Ascending aorta (tissue), 2 donors: ENCODE results near the gene ZNF770. TPM values are rescaled to one million over a fixed set of nuclear protein-coding genes. Genes with fewer than 3 reads are reported as not detected.

Experiments used
- DNase-seq, 2 donors: peaks; one replicate each; pipeline ENCODE4 v3.0.0-alpha.2; 2019; ENCODE audit warnings: low spot score in 2 of 2
- H3K27ac ChIP-seq, 2 donors: fragments of 200-600 bp; sonication (generic); one replicate each; pipeline ENCODE4 v1.5.1; 2016 to 2017; ENCODE audit warnings: mild to moderate bottlenecking in 1 of 2
- H3K27me3 ChIP-seq: fragments of 200-600 bp; sonication (generic); one replicate; pipeline ENCODE4 v1.5.1; 2017
- H3K36me3 ChIP-seq, 2 donors: fragments of 200-600 bp; sonication (generic); one replicate each; pipeline ENCODE4 v1.5.1; 2016
- H3K4me1 ChIP-seq, 2 donors: fragments of 200-600 bp; sonication (generic); one replicate each; pipeline ENCODE4 v1.5.1; 2016 to 2017; ENCODE audit warnings: mild to moderate bottlenecking in 1 of 2
- H3K4me3 ChIP-seq, 2 donors: fragments of 200-600 bp; sonication (generic); one replicate each; pipeline ENCODE4 v1.5.1; 2016 to 2017; ENCODE audit warnings: mild to moderate bottlenecking in 1 of 2
- H3K9me3 ChIP-seq, 2 donors: fragments of 200-600 bp; sonication (generic); one replicate each; pipeline ENCODE4 v1.5.1; 2016
- intact Hi-C: fragments of 100-400 bp; cut with DNase I; formaldehyde crosslinking; loops from one replicate; pipeline ENCODE4 v1.15.1; 2023
- total RNA-seq: library from RNA; depleted of rRNA; stranded (reverse); fragments of >200 nt; gene quantifications from one replicate; pipeline ENCODE4 v1.1.0, GENCODE V29; 2016
- TF ChIP-seq, protein P1 (sequence below), 3 experiments: fragments of 200-600 bp in 2 of 3; fragments of 450-650 bp in 1 of 3; sonication (generic) in 2 of 3; IDR thresholded peaks; one replicate each; pipeline ENCODE4 v1.5.1; 2016 to 2019; ENCODE audit warnings: antibody characterized with exemption in 3 of 3, mild to moderate bottlenecking in 1 of 3, moderate library complexity in 1 of 3

The ZNF770 gene, protein sequence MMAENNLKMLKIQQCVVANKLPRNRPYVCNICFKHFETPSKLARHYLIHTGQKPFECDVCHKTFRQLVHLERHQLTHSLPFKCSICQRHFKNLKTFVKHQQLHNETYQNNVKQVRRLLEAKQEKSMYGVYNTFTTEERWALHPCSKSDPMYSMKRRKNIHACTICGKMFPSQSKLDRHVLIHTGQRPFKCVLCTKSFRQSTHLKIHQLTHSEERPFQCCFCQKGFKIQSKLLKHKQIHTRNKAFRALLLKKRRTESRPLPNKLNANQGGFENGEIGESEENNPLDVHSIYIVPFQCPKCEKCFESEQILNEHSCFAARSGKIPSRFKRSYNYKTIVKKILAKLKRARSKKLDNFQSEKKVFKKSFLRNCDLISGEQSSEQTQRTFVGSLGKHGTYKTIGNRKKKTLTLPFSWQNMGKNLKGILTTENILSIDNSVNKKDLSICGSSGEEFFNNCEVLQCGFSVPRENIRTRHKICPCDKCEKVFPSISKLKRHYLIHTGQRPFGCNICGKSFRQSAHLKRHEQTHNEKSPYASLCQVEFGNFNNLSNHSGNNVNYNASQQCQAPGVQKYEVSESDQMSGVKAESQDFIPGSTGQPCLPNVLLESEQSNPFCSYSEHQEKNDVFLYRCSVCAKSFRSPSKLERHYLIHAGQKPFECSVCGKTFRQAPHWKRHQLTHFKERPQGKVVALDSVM
- 87.7 TPM for total RNA-seq

GRCh38 chr15:34988027-34988902, at the start of gene ZNF770:
Gene ZNF770 (minus strand): TSS chr15:34988287. CDS start chr15:34983434, 4,853 bp downstream.
- TF ChIP-seq, protein P1, sequence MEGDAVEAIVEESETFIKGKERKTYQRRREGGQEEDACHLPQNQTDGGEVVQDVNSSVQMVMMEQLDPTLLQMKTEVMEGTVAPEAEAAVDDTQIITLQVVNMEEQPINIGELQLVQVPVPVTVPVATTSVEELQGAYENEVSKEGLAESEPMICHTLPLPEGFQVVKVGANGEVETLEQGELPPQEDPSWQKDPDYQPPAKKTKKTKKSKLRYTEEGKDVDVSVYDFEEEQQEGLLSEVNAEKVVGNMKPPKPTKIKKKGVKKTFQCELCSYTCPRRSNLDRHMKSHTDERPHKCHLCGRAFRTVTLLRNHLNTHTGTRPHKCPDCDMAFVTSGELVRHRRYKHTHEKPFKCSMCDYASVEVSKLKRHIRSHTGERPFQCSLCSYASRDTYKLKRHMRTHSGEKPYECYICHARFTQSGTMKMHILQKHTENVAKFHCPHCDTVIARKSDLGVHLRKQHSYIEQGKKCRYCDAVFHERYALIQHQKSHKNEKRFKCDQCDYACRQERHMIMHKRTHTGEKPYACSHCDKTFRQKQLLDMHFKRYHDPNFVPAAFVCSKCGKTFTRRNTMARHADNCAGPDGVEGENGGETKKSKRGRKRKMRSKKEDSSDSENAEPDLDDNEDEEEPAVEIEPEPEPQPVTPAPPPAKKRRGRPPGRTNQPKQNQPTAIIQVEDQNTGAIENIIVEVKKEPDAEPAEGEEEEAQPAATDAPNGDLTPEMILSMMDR (IDR thresholded peaks at IDR 0.05), result no peak
- H3K27me3 ChIP-seq, result no peaks in the 10 kb centered on the region
- intact Hi-C loops, result loop anchor here (1.0 to 5.0 kb wide), 4 partner anchors 19 to 1589 kb away; partner anchors contain the start of genes AQR, CDIN1, EMC7 and PGBD4
- H3K4me1 ChIP-seq, result peaks cover 0 to 24% of the 10 kb centered on the region in 2 donors
- peak in 1 of 2 donors; percentile 86 for DNase-seq
- H3K4me3 ChIP-seq, result peak within 1 kb of the TSS; percentile 71 to 85
- peak within 1 kb of the TSS; percentile 95 to 97 for H3K27ac ChIP-seq
- H3K9me3 ChIP-seq, result no peaks in the 10 kb centered on the region
- no peaks in the 10 kb centered on the region for H3K36me3 ChIP-seq

GRCh38 chr15:35028235-35028984, 40.3 kb upstream of the ZNF770 start:
- DNase-seq, result no peak
- H3K4me3 ChIP-seq, result no peak overlapping the region
- H3K27me3 ChIP-seq, result no peaks in the 10 kb centered on the region
- TF ChIP-seq, protein P1 (IDR thresholded peaks at IDR 0.05), result no peak
- H3K36me3 ChIP-seq, result no peaks in the 10 kb centered on the region
- H3K4me1 ChIP-seq, result no peaks in the 10 kb centered on the region
- no peak overlapping the region for H3K27ac ChIP-seq
- H3K9me3 ChIP-seq, result no peaks in the 10 kb centered on the region
- intact Hi-C loops, result no loop called here

GRCh38 chr15:35023804-35024203, 35.7 kb upstream of the ZNF770 start:
- no peak overlapping the region for H3K27ac ChIP-seq
- H3K27me3 ChIP-seq, result no peaks in the 10 kb centered on the region
- no peak overlapping the region for H3K4me3 ChIP-seq
- intact Hi-C loops, result no loop called here
- no peaks in the 10 kb centered on the region for H3K4me1 ChIP-seq
- H3K36me3 ChIP-seq, result no peaks in the 10 kb centered on the region
- TF ChIP-seq, protein P1 (IDR thresholded peaks at IDR 0.05), result no peak
- no peak for DNase-seq
- H3K9me3 ChIP-seq, result no peaks in the 10 kb centered on the region

DNA sequence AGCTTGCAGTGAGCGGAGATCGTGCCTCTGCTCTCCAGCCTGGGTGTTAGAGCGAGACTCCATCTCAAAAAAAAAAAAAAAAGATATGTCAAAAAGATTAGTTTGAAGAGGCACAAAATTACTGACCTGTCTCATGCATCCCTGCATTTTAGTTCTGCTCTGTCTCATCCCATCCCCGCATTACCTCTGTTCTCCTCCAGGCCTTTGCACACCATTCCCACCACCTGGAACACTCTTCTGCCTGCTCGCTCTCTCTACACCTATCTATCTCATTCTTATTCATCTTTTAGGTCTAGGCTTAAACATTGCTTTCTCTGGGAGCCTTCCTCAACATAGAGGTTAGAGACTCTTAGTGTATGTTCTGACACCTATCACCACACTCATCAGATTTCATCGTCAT, 32.9 kb upstream of the ZNF770 start:
- H3K27me3 ChIP-seq, result no peaks in the 10 kb centered on the region
- no peak overlapping the region for H3K27ac ChIP-seq
- no peak for DNase-seq
- intact Hi-C loops, result no loop called here
- H3K36me3 ChIP-seq, result no peaks in the 10 kb centered on the region
- TF ChIP-seq, protein P1 (IDR thresholded peaks at IDR 0.05), result no peak
- H3K9me3 ChIP-seq, result no peaks in the 10 kb centered on the region
- H3K4me3 ChIP-seq, result no peak overlapping the region
- H3K4me1 ChIP-seq, result no peaks in the 10 kb centered on the region
